Cerebellar cortex (tissue), 1 donor: ENCODE measurements around the gene RALGDS.
"Not testable (repeated sequence)": the region's sequence is repeated elsewhere in the genome, so short reads cannot be mapped to it uniquely, and the experiment has no call there.

Experiments
- DNase-seq: peaks from one replicate; pipeline ENCODE4 v3.0.0-alpha.2; 2015; ENCODE audit warnings: low spot score

The RALGDS gene

GRCh38 chr9:133067006-133067405 lies 54.0 kb downstream of the RALGDS start:
- DNase-seq = no peak

DNA sequence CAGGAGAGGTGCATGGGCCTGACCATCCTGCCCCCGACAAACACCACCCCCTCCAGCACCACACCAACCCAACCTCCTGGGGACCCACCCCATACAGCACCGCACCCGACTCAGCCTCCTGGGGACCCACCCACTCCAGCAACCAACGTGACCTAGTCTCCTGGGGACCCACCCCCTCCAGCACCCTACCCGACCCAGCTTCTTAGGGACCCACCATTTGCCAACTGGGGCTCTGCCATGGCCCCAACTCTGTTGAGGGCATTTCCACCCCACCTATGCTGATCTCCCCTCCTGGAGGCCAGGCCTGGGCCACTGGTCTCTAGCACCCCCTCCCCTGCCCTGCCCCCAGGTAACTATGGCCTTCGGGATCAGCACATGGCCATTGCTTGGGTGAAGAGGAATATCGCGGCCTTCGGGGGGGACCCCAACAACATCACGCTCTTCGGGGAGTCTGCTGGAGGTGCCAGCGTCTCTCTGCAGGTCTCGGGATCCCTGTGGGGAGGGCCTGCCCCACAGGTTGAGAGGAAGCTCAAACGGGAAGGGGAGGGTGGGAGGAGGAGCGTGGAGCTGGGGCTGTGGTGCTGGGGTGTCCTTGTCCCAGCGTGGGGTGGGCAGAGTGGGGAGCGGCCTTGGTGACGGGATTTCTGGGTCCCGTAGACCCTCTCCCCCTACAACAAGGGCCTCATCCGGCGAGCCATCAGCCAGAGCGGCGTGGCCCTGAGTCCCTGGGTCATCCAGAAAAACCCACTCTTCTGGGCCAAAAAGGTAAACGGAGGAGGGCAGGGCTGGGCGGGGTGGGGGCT lies 54.7 kb downstream of the RALGDS start:
- DNase-seq = no peak

- no peak for DNase-seq
Measured at GRCh38 chr9:133065070-133065388, 56.0 kb downstream of the RALGDS start.

- DNase-seq = no peak
Measured at GRCh38 chr9:133064241-133065069, 56.6 kb downstream of the RALGDS start.

- no peak for DNase-seq
Measured at GRCh38 chr9:133063500-133064231, 57.4 kb downstream of the RALGDS start.

DNA sequence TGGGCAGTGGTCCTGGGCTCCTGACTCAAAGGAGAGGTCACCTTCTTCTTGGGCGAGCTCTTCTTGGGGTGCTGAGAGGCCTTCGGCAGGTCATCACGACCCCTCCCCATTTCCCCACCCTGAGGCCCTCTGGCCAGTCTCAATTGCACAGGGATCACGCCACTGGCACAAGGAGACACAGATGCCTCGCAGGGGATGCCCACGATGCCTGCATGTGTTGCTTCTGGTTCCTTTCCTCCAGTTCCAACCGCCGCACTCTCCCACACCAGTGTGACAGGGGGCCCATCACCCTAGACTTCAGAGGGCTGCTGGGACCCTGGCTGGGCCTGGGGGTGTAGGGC lies 57.9 kb downstream of the RALGDS start:
- no peak for DNase-seq

DNA sequence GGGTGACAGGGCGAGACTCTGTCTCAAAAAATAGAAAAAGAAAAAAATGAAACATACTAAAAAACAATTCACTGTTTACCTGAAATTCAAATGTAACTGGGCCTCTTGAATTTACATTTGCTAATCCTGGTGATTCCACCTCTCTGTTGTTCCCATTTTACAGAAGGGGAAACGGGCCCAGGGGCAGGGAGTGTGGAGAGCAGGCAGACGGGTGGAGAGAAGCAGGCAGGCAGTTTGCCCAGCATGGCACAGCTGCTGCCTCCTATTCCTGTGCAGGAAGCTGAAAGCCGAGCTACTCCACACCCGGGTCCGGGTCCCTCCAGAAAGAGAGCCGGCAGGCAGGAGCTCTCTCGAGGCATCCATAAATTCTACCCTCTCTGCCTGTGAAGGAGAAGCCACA lies 58.5 kb downstream of the RALGDS start:
- DNase-seq = peak; percentile 39

- not testable (repeated sequence) for DNase-seq
Measured at GRCh38 chr9:133061764-133062145, 59.3 kb downstream of the RALGDS start, which contains the start of gene CEL. Gene CEL (plus strand): TSS chr9:133061981. CDS start chr9:133062003, 22 bp downstream.

- peak; percentile 54 for DNase-seq
Measured at GRCh38 chr9:133061019-133061763, 59.8 kb downstream of the RALGDS start.

GRCh38 chr9:133060417-133060841 lies 60.6 kb downstream of the RALGDS start:
- DNase-seq = no peak

GRCh38 chr9:133059623-133060022 lies 61.4 kb downstream of the RALGDS start:
- no peak for DNase-seq

GRCh38 chr9:133058550-133059320 lies 62.3 kb downstream of the RALGDS start:
- DNase-seq = peak; percentile 13

- DNase-seq = no peak
Measured at GRCh38 chr9:133058071-133058470, 63.0 kb downstream of the RALGDS start.

- DNase-seq = no peak
Measured at GRCh38 chr9:133057553-133057952, 63.5 kb downstream of the RALGDS start.

DNA sequence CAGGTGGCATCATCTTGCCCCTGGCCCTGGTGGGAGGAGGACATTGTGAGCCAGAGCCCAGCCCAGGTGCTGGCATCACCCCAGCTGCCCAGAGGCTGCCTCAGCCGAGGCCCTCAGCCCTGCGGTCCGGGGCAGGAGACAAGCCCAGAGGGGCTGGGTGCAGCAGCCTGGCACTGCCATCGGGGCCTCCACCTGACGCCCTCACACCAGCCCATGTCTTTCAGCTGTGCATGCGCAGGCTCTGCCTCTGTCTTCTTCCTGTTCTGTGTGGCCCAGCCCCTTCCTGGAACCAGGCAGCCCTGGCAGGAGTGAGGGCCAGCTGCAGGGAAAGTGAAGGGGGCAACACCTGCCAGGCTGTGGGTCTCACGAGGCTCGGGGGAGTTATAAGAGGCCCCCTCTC lies 64.0 kb downstream of the RALGDS start:
- no peak for DNase-seq

DNA sequence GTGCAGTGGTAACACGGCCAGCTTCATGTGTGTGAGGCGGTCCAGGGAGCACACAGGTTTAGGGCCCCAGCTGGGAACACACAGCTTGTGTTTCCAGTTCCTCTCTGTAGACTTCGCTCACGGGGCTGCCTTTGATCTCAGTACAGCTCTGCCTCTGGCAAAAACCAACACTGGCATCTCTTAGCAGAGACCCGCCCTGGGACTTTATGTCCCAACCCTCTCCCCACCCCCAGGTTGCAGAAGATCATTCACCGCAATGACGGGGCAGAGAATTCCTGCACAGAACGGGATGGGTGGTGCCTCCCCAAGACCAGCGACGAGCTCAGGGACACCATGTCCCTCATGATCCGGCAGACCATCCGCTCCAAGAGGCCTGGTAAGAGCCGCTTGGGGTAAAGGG lies 64.5 kb downstream of the RALGDS start:
- DNase-seq = no peak

DNA sequence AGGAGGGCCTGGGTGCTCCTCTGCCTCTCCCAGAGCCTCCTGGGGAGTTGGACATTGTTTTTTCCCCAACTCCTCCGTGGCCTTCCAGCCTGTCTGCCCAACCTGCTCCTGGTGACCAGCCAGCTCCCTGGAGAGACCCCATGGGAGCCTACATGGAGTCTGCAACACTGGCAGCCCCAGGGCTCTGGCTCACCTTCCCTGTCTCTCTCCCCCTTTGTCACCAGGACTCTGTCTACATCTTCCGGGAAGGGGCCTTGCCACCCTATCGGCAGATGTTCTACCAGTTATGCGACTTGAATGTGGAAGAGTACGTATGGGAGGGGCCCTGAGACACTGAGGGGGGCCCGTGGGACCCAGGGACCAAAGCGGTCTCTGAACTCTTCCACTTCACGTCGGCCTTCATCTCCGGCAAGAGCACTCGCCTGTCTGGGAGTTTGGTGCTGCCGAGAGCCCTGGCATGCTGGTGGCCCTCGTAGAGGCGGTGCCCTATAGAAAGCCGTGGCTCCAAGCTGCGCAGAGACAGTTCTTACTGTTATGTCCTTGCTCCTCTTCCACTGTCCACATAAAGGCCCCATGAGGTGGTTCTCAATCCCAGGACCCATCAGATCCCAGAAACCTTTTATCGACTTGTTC lies 65.1 kb downstream of the RALGDS start:
- DNase-seq = no peak

DNA sequence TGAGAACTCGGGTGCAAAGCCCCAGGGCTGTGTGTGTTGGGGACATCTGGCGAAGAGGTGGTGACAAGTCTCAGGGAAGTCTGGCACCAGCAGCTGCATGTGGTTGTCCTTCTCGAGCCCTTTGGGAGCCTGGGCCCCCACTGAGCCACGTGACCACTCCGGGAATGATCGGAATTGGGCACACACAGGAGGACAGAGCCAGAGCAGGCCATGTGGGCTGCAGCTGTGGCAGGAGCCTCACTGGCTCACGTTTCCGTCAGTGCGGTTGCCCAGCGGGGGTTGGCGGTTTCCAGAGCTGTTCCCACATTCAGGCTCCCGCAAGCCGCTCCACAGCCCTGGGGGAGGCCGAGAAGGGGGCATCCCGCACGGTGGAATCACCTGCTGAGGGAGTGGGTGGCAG lies 66.1 kb downstream of the RALGDS start:
- DNase-seq = no peak

DNA sequence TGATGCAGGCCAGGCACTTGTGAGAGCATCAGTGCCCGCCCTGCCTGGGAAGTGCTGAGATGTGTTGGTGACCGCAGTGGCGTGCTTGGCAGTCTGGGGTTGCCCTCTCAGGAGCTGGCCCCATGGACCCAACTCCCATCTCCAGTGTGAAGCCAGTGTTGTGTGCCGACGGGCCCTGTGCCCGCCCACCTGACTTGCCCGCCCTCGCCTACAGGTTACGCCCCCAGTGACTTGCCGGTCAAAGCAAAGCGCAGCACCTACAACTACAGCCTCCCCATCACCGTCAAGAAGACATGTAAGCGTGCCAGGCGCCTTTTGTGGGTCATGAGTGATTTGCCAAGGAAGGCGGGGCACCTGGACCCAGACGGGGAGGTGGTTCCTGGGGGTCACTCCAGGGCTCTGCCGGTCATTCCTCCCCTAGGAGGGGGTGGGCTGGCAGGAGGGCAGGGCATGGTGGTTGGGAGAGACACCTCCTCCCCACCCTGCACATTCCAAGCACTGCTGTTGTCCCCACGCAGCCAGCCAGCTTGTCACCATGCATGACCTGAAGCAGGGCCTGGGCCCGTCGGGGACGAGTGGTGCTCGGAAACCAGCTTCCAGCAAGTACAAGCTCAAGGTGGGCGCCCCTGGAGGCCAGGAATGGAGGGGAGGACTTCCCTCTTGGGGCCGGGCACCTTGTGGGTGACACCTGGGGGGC lies 66.7 kb downstream of the RALGDS start:
- no peak for DNase-seq

- DNase-seq = no peak
Measured at GRCh38 chr9:133051966-133052539, 69.0 kb downstream of the RALGDS start.
